MCF 10A (cell line): ENCODE data around the gene ZNF710. TPM values are rescaled to one million over a fixed set of nuclear protein-coding genes. Genes with fewer than 3 reads are reported as not detected.

Experiments used
- BruUV-seq: library from RNA; stranded (reverse); fragments of 400-500 nt; replicated peaks from 2 replicates; lab custom pipeline; 2021; lab: Mats Ljungman, UMichigan
- CTCF ChIA-PET: fragments of 300-600 bp; sonication (Branson Sonifier 250); formaldehyde crosslinking; extraction: SDS; loops from one replicate; lab custom pipeline; 2021; ENCODE audit warnings: antibody characterized with exemption, inconsistent platforms; lab: Yijun Ruan, JAX
- POLR2A ChIA-PET: fragments of 300-600, 350-650 bp; sonication (Branson Sonifier 250); formaldehyde crosslinking; extraction: SDS; loops from one replicate; lab custom pipeline; 2020; ENCODE audit warnings: antibody characterized with exemption, inconsistent platforms; lab: Yijun Ruan, JAX
- DNase-seq: peaks from one replicate; pipeline ENCODE4 v3.0.0-alpha.2; 2018; ENCODE audit not compliant: unreplicated experiment
- H3K27ac Mint-ChIP-seq: one replicate; pipeline ENCODE4 v1.8.0; 2022; ENCODE audit warnings: mild to moderate bottlenecking, low read depth, mixed read lengths; ENCODE audit not compliant: unreplicated experiment
- H3K27me3 Mint-ChIP-seq: one replicate; pipeline ENCODE4 v1.8.0; 2022; ENCODE audit warnings: mixed read lengths; ENCODE audit not compliant: insufficient read depth, unreplicated experiment
- H3K36me3 Mint-ChIP-seq: one replicate; pipeline ENCODE4 v1.8.0; 2022; ENCODE audit warnings: mild to moderate bottlenecking, moderate library complexity, mixed read lengths; ENCODE audit not compliant: insufficient read depth, unreplicated experiment
- H3K4me1 Mint-ChIP-seq: one replicate; pipeline ENCODE4 v1.8.0; 2022; ENCODE audit warnings: mixed read lengths; ENCODE audit not compliant: insufficient read depth, unreplicated experiment
- H3K4me3 Mint-ChIP-seq: one replicate; pipeline ENCODE4 v1.8.0; 2022; ENCODE audit warnings: mild to moderate bottlenecking, moderate library complexity, mixed read lengths; ENCODE audit not compliant: unreplicated experiment
- H3K9me3 Mint-ChIP-seq: one replicate; pipeline ENCODE4 v1.8.0; 2022; ENCODE audit warnings: mixed read lengths; ENCODE audit not compliant: unreplicated experiment
- CTCF ChIP-seq: fragments of 200-600 bp; IDR thresholded peaks from one replicate; pipeline ENCODE4 v1.8.0; 2022; ENCODE audit warnings: antibody characterized with exemption, mild to moderate bottlenecking; ENCODE audit not compliant: unreplicated experiment
- intact Hi-C: fragments of 100-400 bp; cut with micrococcal nuclease; formaldehyde crosslinking; loops from 2 replicates; pipeline ENCODE4 v1.14.1; 2022
- total RNA-seq: library from RNA; stranded (reverse); gene quantifications from 2 replicates; pipeline ENCODE4 v1.2.3, GENCODE V29; 2022

ZNF710 gene
- total RNA-seq, 1 experiment from 2014 or later: 27.3 TPM

- BruUV-seq: no TSS peak
- no peak for DNase-seq
- Mint-ChIP-seq H3K9me3 (peaks cover 9% of the 10 kb centered on the region), H3K4me1 (no peaks in the 10 kb centered on the region), H3K27me3 (peaks cover 19% of the 10 kb centered on the region), H3K36me3 (no peaks in the 10 kb centered on the region), H3K4me3 (no peak overlapping the region), H3K27ac (no peak overlapping the region)
- no peak for TF ChIP-seq CTCF
- intact Hi-C loops: no loop called here
- ChIA-PET POLR2A (interaction anchor here (0.9 to 1.7 kb wide), 5 partner anchors 11 to 20 kb away, joined by 3 to 6 read pairs (median 4); partner anchors contain the start of gene ZNF710), CTCF (interaction anchor here (0.6 to 1.5 kb wide), 3 partner anchors 9 to 229 kb away, joined by 3 to 7 read pairs (median 3); no protein-coding TSS in a partner anchor)
Observed at GRCh38 chr15:89984421-89985010, 16.6 kb upstream of the ZNF710 start.

GRCh38 chr15:89985111-89985510 lies 16.0 kb upstream of the ZNF710 start:
- Mint-ChIP-seq H3K4me3 (no peak overlapping the region), H3K27me3 (peaks cover 19% of the 10 kb centered on the region), H3K36me3 (no peaks in the 10 kb centered on the region), H3K9me3 (peaks cover 9% of the 10 kb centered on the region), H3K27ac (no peak overlapping the region), H3K4me1 (no peaks in the 10 kb centered on the region)
- no TSS peak for BruUV-seq
- no peak for TF ChIP-seq CTCF
- POLR2A ChIA-PET: interaction anchor here (0.6 to 1.5 kb wide), 5 partner anchors 10 to 20 kb away, joined by 3 to 6 read pairs (median 4); partner anchors contain the start of gene ZNF710
- CTCF ChIA-PET: interaction anchor here (0.6 to 1.5 kb wide), 5 partner anchors 9 to 230 kb away, joined by 3 to 7 read pairs (median 3); no protein-coding TSS in a partner anchor
- DNase-seq: no peak
- intact Hi-C loops: no loop called here

- Mint-ChIP-seq H3K4me1 (no peaks in the 10 kb centered on the region), H3K4me3 (no peak overlapping the region), H3K27ac (no peak overlapping the region), H3K27me3 (no peaks in the 10 kb centered on the region), H3K9me3 (no peaks in the 10 kb centered on the region), H3K36me3 (no peaks in the 10 kb centered on the region)
- TF ChIP-seq CTCF: no peak
- no TSS peak for BruUV-seq
- no peak for DNase-seq
- intact Hi-C loops: no loop called here
- CTCF ChIA-PET: no interaction called here
- POLR2A ChIA-PET: no interaction called here
Observed at GRCh38 chr15:89991312-89991711, 9.8 kb upstream of the ZNF710 start.

GRCh38 chr15:89993349-89993748 lies 7.8 kb upstream of the ZNF710 start:
- intact Hi-C loops: no loop called here
- TF ChIP-seq CTCF: no peak
- DNase-seq: no peak
- Mint-ChIP-seq H3K27me3 (no peaks in the 10 kb centered on the region), H3K9me3 (no peaks in the 10 kb centered on the region), H3K27ac (no peak overlapping the region), H3K36me3 (no peaks in the 10 kb centered on the region), H3K4me3 (no peak overlapping the region), H3K4me1 (peaks cover under 1% of the 10 kb centered on the region)
- ChIA-PET CTCF (no interaction called here), POLR2A (no interaction called here)
- BruUV-seq: no TSS peak
